NB4 (cell line): ENCODE measurements around the gene KLHL22.

Experiments
- DNase-seq: peaks from one replicate; pipeline ENCODE4 v3.0.0; 2010; ENCODE audit warnings: low read depth
- H3K4me3 ChIP-seq: one replicate; pipeline ENCODE4 v1.5.1; 2011; ENCODE audit warnings: mild to moderate bottlenecking, low read depth, low read length, moderate library complexity
- CTCF ChIP-seq: IDR thresholded peaks from one replicate; pipeline ENCODE4 v1.5.1; 2012; ENCODE audit warnings: low read depth, low read length
- MYC ChIP-seq: IDR thresholded peaks from 2 replicates; pipeline ENCODE4 v1.6.1; 2011; ENCODE audit warnings: low read depth, low read length
- POLR2A ChIP-seq: IDR thresholded peaks from 2 replicates; pipeline ENCODE4 v1.6.1; 2011; ENCODE audit warnings: mild to moderate bottlenecking; ENCODE audit not compliant: insufficient read length; ENCODE audit errors: extremely low read depth
- TF ChIP-seq, protein P1 (sequence below): IDR thresholded peaks from 2 replicates; pipeline ENCODE4 v1.6.1; 2011; ENCODE audit warnings: low read depth, low read length

Gene KLHL22

DNA sequence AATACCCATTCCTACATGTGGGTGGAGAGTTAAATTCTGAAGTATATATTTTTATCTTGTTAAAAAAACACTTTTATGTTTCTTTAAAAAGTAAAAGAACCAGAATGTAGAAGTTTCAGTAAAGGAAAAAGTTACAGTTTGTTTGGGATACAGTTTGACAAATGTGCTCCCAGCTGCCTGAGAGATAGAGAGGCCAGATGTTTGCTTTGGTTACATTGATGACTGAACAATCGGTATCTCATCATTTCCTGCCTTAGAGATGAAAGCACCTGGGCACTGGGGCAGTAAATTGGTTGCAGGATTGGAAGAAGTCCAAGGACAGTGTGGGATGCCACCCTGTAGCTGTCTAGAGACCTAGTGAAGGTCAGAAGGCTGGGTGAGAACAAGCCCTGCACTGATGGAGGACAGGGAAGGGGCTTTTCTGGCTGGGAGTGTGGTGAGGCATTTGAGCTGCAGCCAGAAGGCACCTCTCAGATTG is 28.4 kb upstream of the KLHL22 start:
- no peak overlapping the region for H3K4me3 ChIP-seq
- no peak for DNase-seq
- TF ChIP-seq, protein P1, sequence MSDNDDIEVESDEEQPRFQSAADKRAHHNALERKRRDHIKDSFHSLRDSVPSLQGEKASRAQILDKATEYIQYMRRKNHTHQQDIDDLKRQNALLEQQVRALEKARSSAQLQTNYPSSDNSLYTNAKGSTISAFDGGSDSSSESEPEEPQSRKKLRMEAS = no peak
- TF ChIP-seq POLR2A = no peak
- no peak for TF ChIP-seq CTCF
- TF ChIP-seq MYC = no peak

GRCh38 chr22:20523086-20523983 is 27.7 kb upstream of the KLHL22 start:
- no peak overlapping the region for H3K4me3 ChIP-seq
- DNase-seq = peak; percentile 26
- TF ChIP-seq POLR2A (no peak), CTCF (no peak), MYC (no peak)
- TF ChIP-seq, protein P1 = no peak

DNA sequence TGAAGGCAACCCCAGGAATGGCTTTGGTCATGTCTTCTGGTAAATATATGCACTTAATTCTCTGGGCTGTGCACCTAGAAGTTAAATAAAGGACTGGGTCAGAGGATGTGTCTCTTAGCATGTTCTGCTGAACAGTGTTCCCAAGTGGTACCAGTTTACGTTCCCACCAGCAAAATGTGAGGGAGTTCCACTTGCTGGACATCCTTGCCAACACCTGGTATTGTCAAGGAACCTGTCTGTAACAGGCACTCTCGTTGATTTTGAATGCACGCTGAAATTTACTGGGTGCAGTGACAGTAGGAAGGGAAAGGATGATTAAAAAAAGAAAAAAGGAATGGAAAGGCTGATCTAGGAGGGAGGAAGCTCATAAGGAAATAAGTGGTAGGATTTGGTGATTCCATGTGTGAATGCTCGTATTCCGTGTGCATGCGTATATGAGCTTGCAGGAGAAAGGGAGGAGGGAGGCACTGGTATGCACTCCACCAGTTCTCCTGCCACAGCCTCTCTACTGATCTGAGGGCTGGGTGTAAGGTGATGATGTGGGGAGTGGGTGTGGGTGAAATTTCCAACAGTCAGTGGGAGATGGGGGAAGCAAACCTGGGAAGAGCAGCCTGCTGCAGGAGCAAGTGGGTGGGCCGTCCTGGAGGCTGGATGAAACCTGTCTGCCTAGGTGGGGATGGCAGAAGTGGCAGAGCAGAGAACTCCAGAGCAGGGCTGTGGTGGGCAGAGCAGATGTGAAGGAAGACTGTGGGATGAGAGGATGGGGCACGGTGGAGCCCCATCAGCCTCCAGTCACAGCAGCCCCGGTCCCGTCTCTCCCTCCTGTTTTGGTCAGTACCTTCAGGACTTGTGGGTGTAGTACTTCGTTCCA is 26.8 kb upstream of the KLHL22 start:
- H3K4me3 ChIP-seq = no peak overlapping the region
- TF ChIP-seq, protein P1 = no peak
- no peak for DNase-seq

DNA sequence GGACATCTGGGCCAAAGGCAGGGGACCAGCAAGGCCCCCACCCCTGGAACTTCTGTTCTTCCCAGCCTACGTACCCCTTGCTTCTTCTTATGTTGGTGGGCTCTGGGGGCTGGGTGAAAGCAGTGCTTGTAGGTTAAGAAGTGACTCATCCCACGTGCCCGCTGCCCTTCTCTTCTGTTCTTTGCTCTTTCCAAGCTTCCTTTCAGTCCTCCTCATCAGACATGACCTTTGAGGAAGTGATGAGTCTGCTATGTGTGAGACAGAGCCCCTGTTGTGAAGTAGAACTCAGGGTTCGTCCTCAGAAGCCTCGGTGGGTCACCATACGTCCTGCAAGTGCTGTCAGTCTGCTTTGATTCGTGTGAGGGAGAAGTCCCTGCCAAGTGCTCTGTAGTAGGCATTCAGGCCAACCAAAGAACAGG is 24.5 kb upstream of the KLHL22 start:
- DNase-seq = no peak
- TF ChIP-seq, protein P1 = no peak
- no peak for TF ChIP-seq MYC
- no peak overlapping the region for H3K4me3 ChIP-seq

DNA sequence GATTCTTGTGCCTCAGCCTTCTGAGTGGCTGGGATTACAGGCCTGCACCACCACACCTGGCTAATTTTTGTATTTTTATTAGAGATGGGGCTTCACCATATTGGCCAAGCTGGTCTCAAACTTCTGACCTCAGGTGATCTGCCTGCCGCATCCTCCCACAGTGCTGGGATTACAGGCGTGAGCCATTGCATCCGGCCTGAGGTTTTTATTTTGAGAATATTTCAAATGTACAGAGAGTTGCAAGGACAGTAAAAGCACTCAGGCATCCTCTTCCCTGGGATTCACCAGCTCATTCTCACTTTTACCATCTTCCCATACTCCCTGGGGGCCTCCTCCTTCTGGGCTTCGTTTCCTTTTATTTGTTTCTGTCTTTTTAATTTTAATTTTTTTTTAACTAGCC is 24.0 kb upstream of the KLHL22 start:
- DNase-seq = no peak
- H3K4me3 ChIP-seq = no peak overlapping the region
- TF ChIP-seq MYC (no peak), POLR2A (no peak), CTCF (no peak)
- TF ChIP-seq, protein P1 = no peak

DNA sequence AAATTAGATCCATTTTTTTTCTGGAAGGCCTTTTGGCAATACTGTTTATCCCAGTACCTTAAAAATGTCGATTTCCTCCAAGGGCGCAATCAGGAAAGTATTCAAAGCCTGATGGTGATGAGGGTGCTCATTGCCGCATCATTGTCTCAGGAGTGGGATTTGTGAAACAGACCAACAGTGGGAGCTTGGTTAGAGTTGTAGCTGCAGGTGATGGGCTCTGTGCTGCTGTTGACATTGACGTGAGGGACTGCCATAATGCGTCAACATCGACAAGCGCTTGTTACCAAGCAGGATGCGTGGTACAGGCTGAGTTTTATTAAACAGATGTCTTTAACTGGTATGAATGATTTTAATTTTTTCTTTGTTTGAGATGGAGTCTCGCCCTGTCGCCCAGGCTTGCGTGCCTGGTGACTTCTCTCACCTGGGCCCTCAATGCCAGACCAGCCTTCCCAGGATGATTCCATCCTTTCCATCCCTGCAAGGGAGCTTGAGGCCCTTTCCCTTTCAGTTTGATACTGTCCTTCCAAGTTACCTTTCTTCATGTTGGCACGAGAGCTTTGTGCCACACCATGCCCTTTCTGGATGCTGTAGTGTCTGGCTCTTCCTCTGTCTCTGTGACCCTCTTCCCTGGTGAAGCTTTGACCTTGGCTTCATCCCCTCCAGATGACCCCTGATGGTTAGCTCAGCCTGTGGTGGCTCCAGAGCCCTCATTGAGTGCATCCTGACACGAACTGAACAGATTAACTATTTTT is 22.4 kb upstream of the KLHL22 start:
- TF ChIP-seq CTCF (no peak), POLR2A (no peak), MYC (no peak)
- TF ChIP-seq, protein P1 = no peak
- no peak overlapping the region for H3K4me3 ChIP-seq
- DNase-seq = no peak
